C4-2B (cell line): ENCODE results near the gene KRTAP21-3.

Experiments
- H3K27ac ChIP-seq: fragments of 450-650 bp; 2 replicates; pipeline ENCODE4 v1.5.1; 2017
- CTCF ChIP-seq: fragments of 450-650 bp; conservative IDR thresholded peaks from 2 replicates; pipeline ENCODE4 v1.5.1; 2017; ENCODE audit warnings: mild to moderate bottlenecking
- ZFX ChIP-seq: fragments of 450-650 bp; IDR thresholded peaks from 2 replicates; pipeline ENCODE4 v1.6.1; 2017

The KRTAP21-3 gene

DNA sequence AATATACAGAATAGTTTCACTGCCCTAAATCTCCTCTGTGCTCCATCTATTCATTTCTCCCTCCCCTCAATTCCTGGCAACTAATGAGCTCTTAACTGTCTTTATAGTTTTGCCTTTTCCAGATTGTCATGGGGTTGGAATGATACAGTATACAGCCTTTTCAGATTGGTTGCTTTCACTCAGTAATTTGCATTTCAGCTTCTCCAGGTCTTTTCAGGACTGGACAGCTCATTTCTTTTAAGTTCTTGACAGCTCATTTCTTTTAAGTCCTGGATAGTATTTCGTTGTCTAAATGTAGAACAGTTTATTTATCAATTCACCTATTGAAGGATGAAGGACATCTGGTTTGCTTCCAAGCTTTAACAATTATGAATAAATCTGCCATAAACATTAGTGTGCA is 22.6 kb downstream of the KRTAP21-3 start:
- H3K27ac ChIP-seq, result no peak overlapping the region
- TF ChIP-seq CTCF (no peak), ZFX (no peak)

GRCh38 chr21:30689822-30690221 is 28.8 kb downstream of the KRTAP21-3 start:
- H3K27ac ChIP-seq, result no peak overlapping the region
- no peak for TF ChIP-seq CTCF
- no peak for TF ChIP-seq ZFX

DNA sequence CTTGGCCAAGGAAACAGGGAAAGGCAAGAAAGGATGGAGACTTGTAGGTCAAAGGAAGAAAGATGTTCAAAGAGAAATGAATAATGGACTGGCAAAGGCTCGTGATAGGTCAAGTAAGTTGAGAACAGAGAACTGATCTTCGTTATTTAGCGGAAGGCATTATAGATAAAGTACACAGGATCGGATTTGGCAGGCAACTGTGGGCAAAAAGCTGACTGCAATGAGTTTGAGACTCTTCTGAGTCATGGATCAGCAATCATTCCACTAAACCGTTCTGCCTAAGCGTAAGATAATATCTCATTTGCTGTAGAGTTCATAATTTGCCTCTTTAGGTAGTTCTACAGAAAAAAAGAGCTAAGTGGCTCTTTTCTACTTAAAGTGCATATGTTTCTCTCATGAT is 34.1 kb downstream of the KRTAP21-3 start:
- H3K27ac ChIP-seq, result no peak overlapping the region
- no peak for TF ChIP-seq CTCF
- TF ChIP-seq ZFX, result no peak

DNA sequence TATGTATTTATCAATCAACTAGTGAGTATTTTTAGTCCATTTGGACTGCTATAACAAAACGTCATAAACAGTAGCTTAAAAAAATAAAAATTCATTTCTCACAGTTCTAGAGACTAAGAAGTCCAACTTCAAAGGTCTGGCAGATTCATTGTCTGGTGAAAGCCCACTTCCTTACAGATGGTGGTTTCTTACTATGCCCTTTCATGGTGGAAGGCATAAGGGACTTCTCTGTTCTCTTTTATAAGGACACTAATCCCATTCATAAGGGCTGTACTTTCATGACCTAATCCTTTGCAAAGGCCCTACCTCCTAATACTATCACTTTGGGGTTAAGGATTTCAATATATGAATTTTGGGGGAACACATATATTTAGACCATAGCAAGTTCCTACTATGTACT is 38.0 kb downstream of the KRTAP21-3 start:
- no peak overlapping the region for H3K27ac ChIP-seq
- TF ChIP-seq CTCF (no peak), ZFX (no peak)

- no peak overlapping the region for H3K27ac ChIP-seq
- TF ChIP-seq ZFX, result no peak
- TF ChIP-seq CTCF, result no peak
Measured at GRCh38 chr21:30676737-30677136, 41.8 kb downstream of the KRTAP21-3 start.

- H3K27ac ChIP-seq, result no peak overlapping the region
- TF ChIP-seq CTCF (no peak), ZFX (no peak)
Measured at GRCh38 chr21:30674312-30674711, 44.3 kb downstream of the KRTAP21-3 start.

DNA sequence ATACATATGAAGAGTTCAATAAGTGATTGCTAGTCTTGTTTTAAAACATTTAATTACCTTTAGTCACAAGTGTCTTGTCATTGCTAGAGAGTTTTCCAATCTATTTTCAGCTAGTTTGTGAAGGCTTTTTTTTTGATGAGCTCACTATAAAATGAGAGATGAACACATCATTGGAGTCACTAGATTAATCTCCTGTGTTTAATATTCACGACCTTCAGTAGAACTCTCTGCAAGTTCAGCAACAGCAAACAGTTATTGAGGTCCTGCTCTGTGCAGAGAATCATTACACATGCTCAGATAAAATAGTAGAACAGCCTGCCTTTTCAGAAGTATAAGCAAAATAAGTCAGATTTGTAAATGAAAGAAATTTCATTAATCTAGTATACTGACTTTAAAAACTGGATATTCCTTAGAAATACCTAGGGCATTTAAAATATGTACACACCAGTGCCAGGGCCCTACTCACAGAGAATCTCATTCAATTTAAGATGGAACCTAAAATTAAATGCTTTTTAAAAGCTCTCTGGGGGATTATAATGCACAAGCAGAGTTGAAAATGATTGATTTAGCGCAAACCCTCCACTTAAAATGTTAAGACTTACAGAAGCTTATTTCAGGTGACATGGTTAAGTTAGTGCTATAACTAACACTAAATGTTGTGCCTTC is 45.5 kb downstream of the KRTAP21-3 start:
- H3K27ac ChIP-seq, result no peak overlapping the region
- no peak for TF ChIP-seq ZFX
- TF ChIP-seq CTCF, result no peak
